Subcutaneous abdominal adipose tissue (tissue), 5 donors: ENCODE measurements around the gene TSPAN14.

Experiments
- H3K27ac ChIP-seq: one replicate; pipeline ENCODE4 v1.7.0; 2013; ENCODE audit warnings: low read depth, mild to moderate bottlenecking, inconsistent platforms, low read length, moderate library complexity
- H3K27me3 ChIP-seq, 5 donors: one replicate each; pipeline ENCODE4 v1.7.0; 2013; ENCODE audit warnings: low read length in 5 of 5, inconsistent platforms in 1 of 5; ENCODE audit not compliant: control insufficient read depth in 5 of 5, insufficient read depth in 4 of 5
- H3K36me3 ChIP-seq, 5 donors: one replicate each; pipeline ENCODE4 v1.7.0; 2013; ENCODE audit warnings: low read length in 5 of 5; ENCODE audit not compliant: control insufficient read depth in 5 of 5, insufficient read depth in 5 of 5
- H3K4me1 ChIP-seq, 5 donors: one replicate each; pipeline ENCODE4 v1.7.0; 2013; ENCODE audit warnings: low read length in 5 of 5, mild to moderate bottlenecking in 3 of 5, moderate library complexity in 1 of 5; ENCODE audit not compliant: control insufficient read depth in 5 of 5, insufficient read depth in 5 of 5
- H3K4me3 ChIP-seq, 5 donors: one replicate each; pipeline ENCODE4 v1.7.0; 2013; ENCODE audit warnings: low read length in 5 of 5, low read depth in 1 of 5
- H3K9ac ChIP-seq, 5 donors: one replicate each; pipeline ENCODE4 v1.7.0; 2013; ENCODE audit warnings: low read length in 5 of 5, mild to moderate bottlenecking in 4 of 5, moderate library complexity in 3 of 5
- H3K9me3 ChIP-seq, 5 donors: one replicate each; pipeline ENCODE4 v1.7.0; 2013; ENCODE audit warnings: low read length in 5 of 5; ENCODE audit not compliant: control insufficient read depth in 5 of 5
- donor health status: healthy.
- donor health status: healthy.
- donor health status: healthy.
- donor health status: healthy.
- donor health status: healthy.

Gene TSPAN14

GRCh38 chr10:80460399-80461207, 6.5 kb downstream of the TSPAN14 start:
- peaks cover 58 to 100% (median 99%) of the 10 kb centered on the region in 5 donors for H3K4me1 ChIP-seq
- H3K27ac ChIP-seq = peak overlapping the region; percentile 98
- H3K4me3 ChIP-seq = peak overlapping the region; percentile 8 to 42 (median 35)
- no peaks in the 10 kb centered on the region for H3K9me3 ChIP-seq
- peak overlapping the region; percentile 56 to 77 (median 69) for H3K9ac ChIP-seq
- no peaks in the 10 kb centered on the region for H3K27me3 ChIP-seq
- H3K36me3 ChIP-seq = peaks cover 0 to 6% (median 3%) of the 10 kb centered on the region in 5 donors

GRCh38 chr10:80461208-80462183, 7.4 kb downstream of the TSPAN14 start:
- Histone ChIP-seq H3K27ac (peak overlapping the region; percentile 98), H3K9me3 (no peaks in the 10 kb centered on the region), H3K4me3 (peak overlapping the region; percentile 8 to 42 (median 35)), H3K27me3 (no peaks in the 10 kb centered on the region), H3K9ac (peak overlapping the region; percentile 37 to 77 (median 69)), H3K36me3 (peaks cover 0 to 6% (median 3%) of the 10 kb centered on the region in 5 donors), H3K4me1 (peaks cover 54 to 100% (median 99%) of the 10 kb centered on the region in 5 donors)

GRCh38 chr10:80462299-80462980, 8.3 kb downstream of the TSPAN14 start:
- H3K36me3 ChIP-seq = peaks cover 0 to 6% (median 3%) of the 10 kb centered on the region in 5 donors
- peaks cover 57 to 100% (median 99%) of the 10 kb centered on the region in 5 donors for H3K4me1 ChIP-seq
- H3K9ac ChIP-seq = peak overlapping the region in 1 of 5 donors; percentile 42
- H3K4me3 ChIP-seq = peak overlapping the region in 2 of 5 donors; percentile 4 to 11
- H3K27me3 ChIP-seq = no peaks in the 10 kb centered on the region
- peak overlapping the region; percentile 98 for H3K27ac ChIP-seq
- no peaks in the 10 kb centered on the region for H3K9me3 ChIP-seq

GRCh38 chr10:80462981-80463741, 9.1 kb downstream of the TSPAN14 start:
- H3K36me3 ChIP-seq = no peaks in the 10 kb centered on the region
- peak overlapping the region in 3 of 5 donors; percentile 4 to 23 (median 19) for H3K4me3 ChIP-seq
- H3K4me1 ChIP-seq = peaks cover 51 to 100% (median 99%) of the 10 kb centered on the region in 5 donors
- H3K27me3 ChIP-seq = no peaks in the 10 kb centered on the region
- H3K9ac ChIP-seq = peak overlapping the region in 3 of 5 donors; percentile 35 to 59 (median 42)
- H3K9me3 ChIP-seq = no peaks in the 10 kb centered on the region
- H3K27ac ChIP-seq = peak overlapping the region; percentile 98

GRCh38 chr10:80463868-80464267, 9.8 kb downstream of the TSPAN14 start:
- Histone ChIP-seq H3K4me3 (peak overlapping the region; percentile 23 to 49 (median 39)), H3K9me3 (no peaks in the 10 kb centered on the region), H3K27me3 (no peaks in the 10 kb centered on the region), H3K9ac (peak overlapping the region in 3 of 5 donors; percentile 22 to 59 (median 35)), H3K27ac (peak overlapping the region; percentile 98), H3K4me1 (peaks cover 46 to 100% (median 99%) of the 10 kb centered on the region in 5 donors), H3K36me3 (peaks cover 0 to 5% (median 0%) of the 10 kb centered on the region in 5 donors)

- Histone ChIP-seq H3K27me3 (no peaks in the 10 kb centered on the region), H3K4me3 (peak overlapping the region; percentile 8 to 49 (median 37)), H3K36me3 (peaks cover 0 to 5% (median 2%) of the 10 kb centered on the region in 5 donors), H3K27ac (peak overlapping the region; percentile 98), H3K9me3 (no peaks in the 10 kb centered on the region), H3K4me1 (peaks cover 40 to 100% (median 99%) of the 10 kb centered on the region in 5 donors), H3K9ac (peak overlapping the region in 4 of 5 donors; percentile 42 to 59 (median 46))
These were observed 10.7 kb downstream of the TSPAN14 start for GRCh38 chr10:80464557-80465450.

GRCh38 chr10:80465451-80465835, 11.3 kb downstream of the TSPAN14 start:
- Histone ChIP-seq H3K9me3 (no peaks in the 10 kb centered on the region), H3K4me1 (peaks cover 39 to 100% (median 97%) of the 10 kb centered on the region in 5 donors), H3K27ac (peak overlapping the region; percentile 98), H3K36me3 (peaks cover 0 to 11% (median 4%) of the 10 kb centered on the region in 5 donors), H3K4me3 (peak overlapping the region; percentile 18 to 49 (median 37)), H3K9ac (peak overlapping the region in 1 of 5 donors; percentile 24), H3K27me3 (no peaks in the 10 kb centered on the region)

- Histone ChIP-seq H3K27me3 (no peaks in the 10 kb centered on the region), H3K9me3 (no peaks in the 10 kb centered on the region), H3K4me1 (peaks cover 35 to 100% (median 97%) of the 10 kb centered on the region in 5 donors), H3K9ac (peak overlapping the region in 2 of 5 donors; percentile 15 to 38), H3K4me3 (peak overlapping the region in 1 of 5 donors; percentile 18), H3K27ac (peak overlapping the region; percentile 98), H3K36me3 (peaks cover 0 to 16% (median 10%) of the 10 kb centered on the region in 5 donors)
These were observed 11.9 kb downstream of the TSPAN14 start for GRCh38 chr10:80465839-80466590.
